NCI-H2227 (cell line): ENCODE results near the gene LAMP5.

Source experiments
- DNase-seq: peaks from one replicate; lab custom pipeline; 2025; ENCODE audit not compliant: unreplicated experiment; lab: John Stamatoyannopoulos, UW

LAMP5 gene

GRCh38 chr20:9499126-9499899 is 15.1 kb upstream of the LAMP5 start:
- DNase-seq: no peak

DNA sequence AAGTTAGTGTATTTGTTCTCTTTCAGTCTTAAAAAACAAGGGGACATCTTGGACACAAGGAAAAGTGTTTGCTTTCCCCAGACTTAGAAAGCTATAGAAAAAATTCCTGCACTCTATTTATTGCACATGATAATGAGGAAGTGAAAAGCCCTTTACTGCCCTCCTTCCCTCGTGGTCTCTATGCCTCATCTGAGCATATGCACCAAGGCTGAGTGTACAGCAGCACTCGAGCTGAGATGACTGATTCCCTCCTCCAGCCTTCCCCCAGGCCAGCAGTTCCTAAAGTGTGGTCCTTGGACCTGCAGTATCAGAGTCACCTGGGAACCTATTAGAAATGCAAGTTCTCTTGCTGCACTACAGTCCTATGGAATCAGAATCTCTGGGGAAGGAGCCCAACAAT is 14.3 kb upstream of the LAMP5 start:
- no peak for DNase-seq

DNA sequence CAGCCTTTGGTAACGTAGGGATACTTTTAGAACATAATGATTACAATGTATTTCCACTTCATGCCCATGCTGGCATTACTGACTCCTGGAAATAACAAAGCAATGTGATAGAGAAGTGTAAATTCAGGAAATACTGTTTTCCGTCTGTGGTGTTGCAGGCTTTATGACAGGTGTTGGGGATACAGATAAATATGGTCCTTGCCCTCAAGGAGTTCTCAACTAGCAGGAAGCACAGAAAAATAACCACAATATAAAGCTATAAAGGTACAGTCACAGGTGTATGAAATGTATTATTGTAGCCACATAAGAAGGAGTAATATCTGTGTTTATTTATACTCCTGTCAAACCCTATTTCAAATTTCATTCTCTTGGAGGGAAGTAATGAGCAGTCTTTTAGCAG is 12.9 kb upstream of the LAMP5 start:
- DNase-seq: no peak

DNA sequence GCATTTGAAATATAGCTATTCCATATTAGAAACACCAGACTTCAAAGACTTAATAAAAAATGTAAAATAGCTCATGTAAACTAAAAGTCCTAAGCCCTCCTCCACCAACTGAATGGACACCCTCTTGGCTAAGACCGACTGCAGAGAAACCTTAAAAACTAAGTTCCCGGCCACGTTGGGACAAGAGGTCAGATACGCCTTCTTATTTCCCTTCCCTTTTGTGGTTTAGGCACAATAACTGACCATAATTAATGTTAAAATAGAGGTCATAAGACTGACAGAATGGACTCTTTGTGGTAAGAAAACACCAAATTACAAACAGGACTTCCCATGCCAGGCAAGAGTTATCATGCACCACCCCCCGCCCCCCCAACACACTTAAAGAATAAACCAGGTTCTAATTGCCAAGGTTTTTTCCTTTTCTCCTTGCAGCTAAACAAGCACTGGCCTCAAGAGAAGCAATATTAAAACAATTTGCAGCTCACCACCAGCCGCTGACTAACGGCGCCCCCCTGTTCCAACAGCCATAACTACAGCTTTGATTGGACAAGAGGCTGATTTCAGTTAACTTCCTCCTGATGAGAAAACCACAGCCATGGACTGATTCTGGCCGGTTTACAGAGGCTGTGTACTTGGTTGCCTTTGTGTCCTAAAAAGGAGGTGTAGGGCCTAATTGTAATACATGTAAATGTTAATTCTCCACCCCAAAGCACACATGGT is 10.7 kb upstream of the LAMP5 start:
- peak; percentile 45 for DNase-seq

DNA sequence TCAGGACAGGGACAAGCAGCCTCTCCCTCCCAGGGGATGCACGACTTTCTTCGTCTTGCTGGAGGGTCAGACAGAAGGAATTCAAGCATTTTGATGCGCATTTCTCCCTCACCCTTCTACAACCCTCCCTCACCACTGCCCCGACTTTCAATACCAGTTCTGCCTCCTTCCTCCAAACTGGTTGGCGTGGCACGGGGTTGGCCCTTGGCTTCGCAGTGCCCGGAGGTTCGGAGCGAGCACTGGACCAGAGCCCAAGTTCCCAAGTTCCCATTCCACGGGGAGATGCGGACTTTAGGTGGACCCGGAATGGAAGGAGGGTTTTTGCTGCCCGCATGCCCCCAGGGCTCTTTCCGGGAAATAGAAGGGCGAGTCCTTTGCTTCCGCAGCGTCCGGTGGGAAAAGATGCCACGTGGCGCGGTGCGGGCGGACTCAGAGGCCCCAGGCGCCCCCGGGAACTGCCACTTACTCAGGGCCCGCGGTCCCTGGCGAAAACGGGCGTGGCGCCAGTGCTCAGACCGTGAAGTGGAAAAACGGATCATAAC is 8.0 kb upstream of the LAMP5 start:
- DNase-seq: no peak

DNA sequence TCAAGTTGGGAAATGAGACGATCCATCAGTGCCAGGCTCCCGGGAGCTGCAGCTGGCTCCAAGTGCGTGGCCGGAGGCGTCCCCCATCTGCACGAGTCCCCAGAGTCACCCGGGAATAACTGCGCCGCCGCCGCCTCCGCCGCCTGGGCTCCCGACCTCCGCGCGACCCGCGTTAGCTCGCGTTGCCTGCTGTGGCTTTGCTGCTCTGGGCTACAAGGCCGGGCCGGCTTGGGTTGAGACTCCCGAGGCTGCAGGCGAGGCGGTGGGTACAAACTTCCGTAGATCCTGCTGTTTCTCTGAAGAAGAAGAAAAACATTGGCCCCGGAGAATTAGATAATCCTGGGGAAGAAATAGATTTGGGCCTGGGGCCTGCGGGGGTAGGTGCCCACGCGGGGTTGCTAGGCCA is 7.4 kb upstream of the LAMP5 start:
- no peak for DNase-seq

DNA sequence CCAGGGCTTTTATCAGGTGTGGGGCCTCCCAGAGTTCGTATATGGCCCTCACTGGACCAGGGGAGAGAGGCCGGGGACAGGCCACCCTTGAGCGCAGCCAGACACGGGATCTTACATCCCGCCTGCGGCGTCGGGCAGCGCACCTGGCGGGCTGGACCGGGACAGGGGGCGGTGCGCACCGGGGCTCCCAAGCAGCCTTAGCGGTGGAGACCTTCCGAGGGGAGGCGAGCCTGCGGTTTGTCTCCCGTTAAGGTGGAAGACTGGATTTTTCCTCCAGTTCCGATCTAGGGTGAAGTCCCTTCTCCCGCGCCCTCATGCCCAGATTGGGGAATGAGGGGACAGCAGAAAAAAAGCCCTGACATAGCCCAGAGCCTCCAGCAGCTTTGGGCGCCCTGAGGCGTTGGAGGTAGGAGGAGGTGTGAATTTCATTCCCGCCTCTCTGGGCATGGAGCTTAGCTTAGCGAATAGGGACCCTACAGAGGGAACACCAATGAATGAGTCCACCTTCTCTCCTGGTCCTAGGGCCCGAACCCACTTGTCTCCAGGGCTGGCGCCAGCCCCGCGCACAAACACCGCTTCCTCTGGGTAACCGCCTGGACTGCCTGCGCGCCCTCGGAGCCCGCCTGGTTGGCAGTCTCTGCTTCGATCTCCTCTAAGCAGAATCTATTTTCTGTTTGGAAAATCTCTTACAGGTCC is 6.7 kb upstream of the LAMP5 start:
- DNase-seq: no peak

DNA sequence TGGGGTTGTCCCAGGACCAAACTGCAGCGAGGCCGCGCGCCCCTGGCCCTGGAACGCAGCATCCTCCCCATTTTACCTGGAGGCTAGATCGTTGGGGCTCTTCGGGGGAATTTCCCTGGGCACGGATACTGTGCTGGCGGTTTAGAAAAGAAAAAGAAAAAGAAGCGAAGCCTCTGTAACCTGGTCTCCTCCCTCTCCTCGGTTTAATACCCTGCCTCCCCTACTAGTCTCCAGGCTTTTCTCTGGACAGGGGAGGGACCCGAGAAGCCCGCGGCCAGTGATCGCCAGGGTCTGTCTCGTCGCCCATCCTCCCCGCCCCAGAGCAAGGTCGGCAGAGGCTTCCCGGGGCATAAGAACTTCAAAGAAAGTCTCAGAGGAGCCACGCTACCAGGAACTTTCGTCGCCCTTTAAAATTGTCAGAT is 6.1 kb upstream of the LAMP5 start:
- DNase-seq: no peak

DNA sequence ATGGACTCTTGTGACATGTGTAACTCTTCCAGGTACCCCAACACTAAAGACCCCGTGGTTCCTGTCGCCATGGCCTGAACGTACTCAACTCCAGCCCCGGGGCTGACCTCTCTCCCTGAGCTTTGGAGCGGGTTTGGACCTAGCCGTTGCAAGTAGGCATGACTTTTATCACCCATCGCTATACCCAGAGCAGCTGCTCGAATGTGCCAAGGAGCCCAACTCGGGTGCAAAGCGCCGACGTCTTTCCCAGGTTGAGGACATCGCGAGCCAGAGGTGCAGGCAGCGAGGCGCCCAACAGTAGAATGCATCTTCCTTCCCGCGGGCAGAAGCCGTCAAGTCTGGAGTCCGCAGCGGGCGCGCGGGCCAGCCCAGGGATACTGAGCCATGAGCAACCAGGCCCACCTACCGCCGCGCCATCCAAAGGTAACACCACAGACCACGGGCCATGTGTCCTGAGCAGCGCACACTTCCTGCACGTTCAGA is 5.7 kb upstream of the LAMP5 start:
- no peak for DNase-seq

DNA sequence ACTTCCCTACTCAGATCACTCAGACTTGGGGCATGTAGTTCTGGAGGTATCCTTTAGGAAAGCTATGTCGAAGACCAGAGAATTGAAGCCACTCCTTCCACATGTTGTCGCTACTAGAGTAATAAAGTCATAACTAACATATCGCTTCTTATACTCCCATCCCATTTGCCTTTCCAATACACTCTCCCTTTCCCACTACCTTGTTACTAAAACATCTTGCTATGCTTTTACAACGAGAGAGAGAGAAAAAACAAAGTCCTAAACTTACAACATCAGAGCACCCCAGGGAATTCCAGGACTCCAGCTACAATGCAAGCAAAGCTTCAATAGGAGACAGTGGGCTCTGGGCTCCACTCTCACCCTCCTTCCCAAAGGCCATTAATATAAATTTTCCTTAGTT is 5.1 kb upstream of the LAMP5 start:
- DNase-seq: no peak

- DNase-seq: no peak
Measured at GRCh38 chr20:9510911-9511310, 3.5 kb upstream of the LAMP5 start.

GRCh38 chr20:9514072-9514460 is 324 bp upstream of the LAMP5 start:
- DNase-seq: peak; percentile 30

DNA sequence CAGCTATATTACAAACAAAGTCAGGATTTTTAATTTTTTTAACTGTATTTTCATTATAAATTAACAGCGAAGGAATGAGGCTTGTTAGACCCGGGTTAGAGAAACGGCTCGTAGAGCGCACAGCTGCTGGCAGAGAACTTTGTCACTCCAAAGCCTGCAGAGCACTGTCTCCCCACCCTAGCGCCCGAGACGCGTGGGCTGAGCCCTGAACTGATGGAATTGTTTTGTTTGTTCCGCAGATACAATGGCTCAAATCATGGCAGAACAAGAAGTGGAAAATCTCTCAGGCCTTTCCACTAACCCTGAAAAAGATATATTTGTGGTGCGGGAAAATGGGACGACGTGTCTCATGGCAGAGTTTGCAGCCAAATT is 810 bp downstream of the LAMP5 start:
- DNase-seq: no peak

DNA sequence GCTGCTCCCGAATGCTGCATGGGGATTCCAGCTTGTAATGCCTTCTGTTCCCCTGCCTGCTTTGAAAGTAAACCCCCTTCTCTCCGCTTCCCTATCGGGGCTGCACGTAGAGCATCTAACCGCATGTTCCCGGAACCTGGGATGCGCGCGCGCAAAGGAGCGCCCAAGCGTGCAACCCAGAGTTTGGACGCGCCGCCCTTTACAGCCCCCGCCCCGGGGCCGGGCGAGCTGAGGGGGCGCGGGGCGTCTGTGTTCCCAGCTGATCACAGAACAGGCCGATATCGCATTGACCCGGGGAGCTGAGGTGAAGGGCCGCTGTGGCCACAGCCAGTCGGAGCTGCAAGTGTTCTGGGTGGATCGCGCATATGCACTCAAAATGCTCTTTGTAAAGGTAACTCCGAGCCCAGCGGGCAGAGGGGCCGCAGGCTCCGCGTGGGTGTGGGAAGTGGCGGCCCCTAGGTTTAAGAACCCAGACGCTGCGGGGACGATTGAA is 1.4 kb downstream of the LAMP5 start:
- DNase-seq: no peak

DNA sequence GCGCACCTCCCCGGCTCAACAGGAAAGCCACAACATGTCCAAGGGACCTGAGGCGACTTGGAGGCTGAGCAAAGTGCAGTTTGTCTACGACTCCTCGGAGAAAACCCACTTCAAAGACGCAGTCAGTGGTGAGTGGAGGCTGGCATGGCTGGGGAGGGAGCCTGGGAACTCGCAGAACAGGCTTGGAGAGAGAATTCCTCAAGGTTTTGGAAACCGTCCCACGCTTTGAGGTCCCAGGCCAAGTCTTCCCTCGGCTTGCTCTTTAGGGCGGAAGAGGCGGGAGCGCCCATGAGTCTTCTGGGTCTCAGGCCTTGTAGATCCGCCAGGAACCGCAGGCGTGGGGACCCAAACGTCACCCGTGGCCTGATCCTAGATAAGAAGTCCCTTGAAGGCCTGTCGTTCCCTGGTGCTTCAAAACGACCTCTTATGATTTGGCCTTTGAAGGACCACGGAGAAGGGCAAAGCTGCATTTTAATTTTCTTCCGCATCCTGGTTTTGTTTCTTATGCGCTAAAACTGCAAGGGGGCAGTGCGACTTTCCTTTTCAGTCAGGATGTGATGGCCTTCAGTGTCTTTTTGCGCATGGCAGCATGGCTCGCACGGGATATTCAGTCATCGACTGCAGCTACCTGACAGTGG is 2.0 kb downstream of the LAMP5 start:
- DNase-seq: no peak

- DNase-seq: no peak
Measured at GRCh38 chr20:9517297-9518162, 3.1 kb downstream of the LAMP5 start.

GRCh38 chr20:9518576-9519175 is 4.3 kb downstream of the LAMP5 start:
- peak; percentile 93 for DNase-seq

- DNase-seq: no peak
Measured at GRCh38 chr20:9520086-9520485, 5.7 kb downstream of the LAMP5 start.

DNA sequence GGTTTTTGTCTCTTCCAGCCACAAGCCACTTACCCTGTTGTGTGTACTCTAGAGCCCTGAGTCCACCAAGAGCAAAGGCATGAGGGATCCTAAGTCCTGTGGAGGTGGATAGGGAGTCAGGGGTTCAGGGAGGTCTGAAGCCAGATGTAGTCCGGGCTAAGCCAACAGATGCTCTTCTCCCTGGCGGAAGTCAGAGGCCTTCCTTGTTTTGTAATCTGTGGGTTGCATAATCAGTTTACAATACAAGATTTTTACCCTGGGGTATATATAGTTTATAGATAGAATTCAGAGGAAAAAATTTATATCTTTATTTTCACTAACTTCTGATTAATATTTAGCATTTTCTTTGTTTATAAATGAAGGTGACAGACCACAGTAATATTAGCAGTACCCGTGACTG is 9.2 kb downstream of the LAMP5 start:
- DNase-seq: no peak

GRCh38 chr20:9531581-9531980 is 17.2 kb downstream of the LAMP5 start:
- no peak for DNase-seq
